Neuronal stem cell (in vitro differentiated cells): ENCODE results near the gene HOXA6.

Experiments used
- DNase-seq: peaks from one replicate; pipeline ENCODE4 v3.0.0-alpha.2; 2013; ENCODE audit warnings: low spot score
- H2AFZ ChIP-seq: one replicate; pipeline ENCODE4 v1.6.1; 2013; ENCODE audit warnings: mild to moderate bottlenecking, low read length, inconsistent platforms
- H2AK5ac ChIP-seq: 2 replicates; pipeline ENCODE4 v1.6.1; 2013; ENCODE audit warnings: low read depth, mild to moderate bottlenecking, inconsistent platforms, low read length, moderate library complexity, mixed read lengths
- H2BK120ac ChIP-seq: 2 replicates; pipeline ENCODE4 v1.6.1; 2013; ENCODE audit warnings: low read depth, mild to moderate bottlenecking, inconsistent platforms, low read length, moderate library complexity, mixed read lengths
- H2BK12ac ChIP-seq: one replicate; pipeline ENCODE4 v1.6.1; 2013; ENCODE audit warnings: low read length, inconsistent platforms
- H2BK15ac ChIP-seq: 2 replicates; pipeline ENCODE4 v1.6.1; 2013; ENCODE audit warnings: mild to moderate bottlenecking, low read length, inconsistent platforms, mixed read lengths
- H2BK5ac ChIP-seq: one replicate; pipeline ENCODE4 v1.6.1; 2013; ENCODE audit warnings: inconsistent platforms, mild to moderate bottlenecking, low read length, moderate library complexity
- H3K14ac ChIP-seq: one replicate; pipeline ENCODE4 v1.6.1; 2013; ENCODE audit warnings: low read length, inconsistent platforms
- H3K18ac ChIP-seq: 2 replicates; pipeline ENCODE4 v1.6.1; 2013; ENCODE audit warnings: low read length, inconsistent platforms
- H3K23ac ChIP-seq: 2 replicates; pipeline ENCODE4 v1.6.1; 2013; ENCODE audit warnings: low read depth, mild to moderate bottlenecking, mixed read lengths, low read length, inconsistent platforms; ENCODE audit not compliant: poor library complexity
- H3K27ac ChIP-seq: replicated peaks from 3 replicates; pipeline ENCODE4 v1.5.1; 2013; ENCODE audit warnings: low read length, inconsistent platforms
- H3K27me3 ChIP-seq, 3 experiments: 2 replicates each; pipeline ENCODE4 v1.6.1; 2013; ENCODE audit warnings: low read length in 3 of 3, mild to moderate bottlenecking in 2 of 3, inconsistent platforms in 1 of 3, low read depth in 1 of 3, mixed read lengths in 1 of 3, moderate library complexity in 1 of 3; ENCODE audit not compliant: control insufficient read depth in 3 of 3, insufficient read depth in 3 of 3
- H3K36me3 ChIP-seq, 2 donors: replicated peaks in 1 of 2; 2 replicates each; pipeline ENCODE4 v1.6.1; 2013; ENCODE audit warnings: low read length in 2 of 2; ENCODE audit not compliant: control insufficient read depth in 2 of 2, insufficient read depth in 2 of 2
- H3K4ac ChIP-seq: 2 replicates; pipeline ENCODE4 v1.6.1; 2013; ENCODE audit warnings: inconsistent platforms, mild to moderate bottlenecking, low read length, moderate library complexity
- H3K4me1 ChIP-seq, 2 donors: 1 replicate in 1 of 2; 2 replicates in 1 of 2; pipeline ENCODE4 v1.6.1; 2013; ENCODE audit warnings: low read length in 2 of 2, low read depth in 1 of 2; ENCODE audit not compliant: control insufficient read depth in 2 of 2, insufficient read depth in 1 of 2
- H3K4me2 ChIP-seq: one replicate; pipeline ENCODE4 v1.6.1; 2013; ENCODE audit warnings: mild to moderate bottlenecking, low read length, inconsistent platforms; ENCODE audit not compliant: insufficient read depth, poor library complexity, severe bottlenecking
- H3K4me3 ChIP-seq, 2 donors: 2 replicates each; pipeline ENCODE4 v1.5.1; 2013; ENCODE audit warnings: low read length in 2 of 2, mild to moderate bottlenecking in 2 of 2, inconsistent platforms in 1 of 2, moderate library complexity in 1 of 2
- H3K79me1 ChIP-seq: one replicate; pipeline ENCODE4 v1.6.1; 2013; ENCODE audit warnings: low read depth, mild to moderate bottlenecking, inconsistent platforms, low read length, moderate library complexity
- H3K9ac ChIP-seq: one replicate; pipeline ENCODE4 v1.6.1; 2013; ENCODE audit warnings: mild to moderate bottlenecking, low read depth, low read length, inconsistent platforms; ENCODE audit not compliant: poor library complexity
- H3K9me3 ChIP-seq, 2 donors: replicated peaks in 1 of 2; 2 replicates each; pipeline versions ENCODE3 to v1.6.1; 2013; ENCODE audit warnings: low read length in 2 of 2, mild to moderate bottlenecking in 2 of 2, inconsistent platforms in 1 of 2, low read depth in 1 of 2, mixed read lengths in 1 of 2, moderate library complexity in 1 of 2; ENCODE audit not compliant: control insufficient read depth in 2 of 2, insufficient read depth in 1 of 2
- H4K8ac ChIP-seq: one replicate; pipeline ENCODE4 v1.6.1; 2013; ENCODE audit warnings: low read depth, mild to moderate bottlenecking, inconsistent platforms, low read length, moderate library complexity
- H4K91ac ChIP-seq: one replicate; pipeline ENCODE4 v1.6.1; 2013; ENCODE audit warnings: low read length, low read depth, mild to moderate bottlenecking, inconsistent platforms; ENCODE audit not compliant: poor library complexity
- WGBS, 2 donors: extraction: QIAGEN DNeasy Blood & Tissue Kit; methylation state at CpG; one replicate each; pipeline ENCODE4 v1.1.7; 2013; ENCODE audit warnings: missing lambda C conversion rate in 2 of 2, mixed read lengths in 1 of 2; ENCODE audit not compliant: insufficient read length in 2 of 2, insufficient replicate concordance in 1 of 2; ENCODE audit errors: extremely low coverage in 2 of 2; 5-methylcytosine and 5-hydroxymethylcytosine counted together

HOXA6 gene

DNA sequence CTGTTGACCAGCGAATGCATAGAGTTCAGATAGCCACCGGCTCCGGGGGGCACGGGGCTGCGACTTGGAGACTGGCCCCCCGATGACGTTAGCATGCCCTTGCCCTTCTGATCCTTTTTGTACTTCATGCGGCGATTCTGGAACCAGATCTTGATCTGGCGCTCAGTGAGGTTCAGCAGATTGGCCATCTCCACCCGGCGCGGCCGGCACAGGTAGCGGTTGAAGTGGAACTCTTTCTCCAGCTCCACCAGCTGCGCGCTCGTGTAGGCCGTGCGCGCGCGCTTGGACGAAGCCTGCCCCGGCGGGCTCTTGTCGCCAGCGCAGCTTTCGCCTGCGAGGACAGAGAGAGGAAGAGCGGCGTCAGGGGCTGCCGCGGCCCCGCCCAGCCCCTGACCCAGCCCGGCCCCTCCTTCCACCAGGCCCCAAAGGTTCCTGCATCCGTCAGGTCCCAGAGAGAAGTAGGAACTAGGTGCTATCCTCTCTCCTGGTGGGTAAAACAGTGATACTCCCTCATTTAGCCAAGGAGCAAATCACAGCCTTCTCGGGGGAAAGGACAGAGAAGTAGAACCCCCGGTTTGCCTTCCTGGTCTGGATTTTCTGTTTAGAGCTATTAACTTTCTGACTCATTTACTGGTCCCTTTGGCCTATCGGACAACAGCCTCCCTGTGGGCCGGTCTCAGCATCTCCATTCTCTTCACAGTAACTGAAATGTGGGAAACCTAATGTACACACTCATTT lies 39.0 kb downstream of the HOXA6 start:
- H2BK5ac ChIP-seq, result no peak overlapping the region
- H3K4me3 ChIP-seq, result no peak overlapping the region
- DNase-seq, result no peak

GRCh38 chr7:27107391-27108381 lies 39.9 kb downstream of the HOXA6 start:
- Histone ChIP-seq H4K8ac (no peak overlapping the region), H3K4ac (no peak overlapping the region), H3K36me3 (no peaks in the 10 kb centered on the region), H3K23ac (peak overlapping the region; percentile 74), H3K4me2 (no peak overlapping the region), H3K27ac (no peak overlapping the region), H3K14ac (no peak overlapping the region), H2BK15ac (no peak overlapping the region), H3K79me1 (no peaks in the 10 kb centered on the region), H2AK5ac (no peak overlapping the region), H3K9ac (peak overlapping the region; percentile 34), H2BK12ac (no peak overlapping the region), H4K91ac (no peak overlapping the region), H3K18ac (no peak overlapping the region), H3K27me3 (peaks cover 65 to 99% (median 92%) of the 10 kb centered on the region in 3 experiments), H3K9me3 (peaks cover 3 to 4% of the 10 kb centered on the region in 2 donors), H2AFZ (no peak overlapping the region), H2BK120ac (no peak overlapping the region), H3K4me3 (no peak overlapping the region), H3K4me1 (no peaks in the 10 kb centered on the region), H2BK5ac (no peak overlapping the region)
- DNase-seq, result no peak
- WGBS, 2 donors, result no CpG with 5 or more reads among the region's 47 CpGs

More for the DNA sequence above, 39.0 kb downstream of the HOXA6 start:
- Histone ChIP-seq H3K23ac (no peak overlapping the region), H3K9me3 (peaks cover 2 to 3% of the 10 kb centered on the region in 2 donors), H4K91ac (no peak overlapping the region), H2BK120ac (no peak overlapping the region), H3K4ac (no peak overlapping the region), H3K18ac (no peak overlapping the region), H3K9ac (peak overlapping the region; percentile 34), H3K27me3 (peaks cover 65 to 99% (median 92%) of the 10 kb centered on the region in 3 experiments), H2AFZ (no peak overlapping the region), H3K14ac (no peak overlapping the region), H2BK15ac (no peak overlapping the region), H3K4me2 (no peak overlapping the region), H2AK5ac (no peak overlapping the region), H3K4me1 (no peaks in the 10 kb centered on the region), H3K79me1 (no peaks in the 10 kb centered on the region), H2BK12ac (no peak overlapping the region), H3K36me3 (no peaks in the 10 kb centered on the region), H4K8ac (no peak overlapping the region), H3K27ac (no peak overlapping the region)
- no CpG with 5 or more reads among the region's 41 CpGs for WGBS, 2 donors

- H3K27me3 ChIP-seq, result peaks cover 72 to 99% (median 97%) of the 10 kb centered on the region in 3 experiments
- H3K27ac ChIP-seq, result no peak overlapping the region
Observed at GRCh38 chr7:27106901-27107240, 40.7 kb downstream of the HOXA6 start.

More at GRCh38 chr7:27106901-27107240, 40.7 kb downstream of the HOXA6 start:
- Histone ChIP-seq H3K4me1 (no peaks in the 10 kb centered on the region), H3K79me1 (no peaks in the 10 kb centered on the region), H2BK5ac (no peak overlapping the region), H3K23ac (no peak overlapping the region), H2BK12ac (no peak overlapping the region), H3K4me3 (no peak overlapping the region), H3K18ac (peak overlapping the region; percentile 32), H2AK5ac (no peak overlapping the region), H2AFZ (peak overlapping the region; percentile 75), H3K4ac (no peak overlapping the region), H3K36me3 (no peaks in the 10 kb centered on the region), H2BK120ac (no peak overlapping the region), H3K9ac (no peak overlapping the region), H2BK15ac (no peak overlapping the region), H3K9me3 (peaks cover 3 to 4% of the 10 kb centered on the region in 2 donors), H3K4me2 (no peak overlapping the region), H4K8ac (no peak overlapping the region), H3K14ac (no peak overlapping the region), H4K91ac (no peak overlapping the region)
- DNase-seq, result no peak
- WGBS, 2 donors, result no CpG with 5 or more reads among the region's 14 CpGs
